Vagina (tissue), 2 donors: ENCODE data around the gene NUP210.
"Not testable (repeated sequence)": the region's sequence is repeated elsewhere in the genome, so short reads cannot be mapped to it uniquely, and the experiment has no call there.

ENCODE experiments used
- POLR2AphosphoS5 ChIP-seq, 2 donors: sonication (generic); formaldehyde crosslinking; IDR thresholded peaks; one replicate each; pipeline ENCODE4 v1.9.0; 2017; ENCODE audit warnings: antibody characterized with exemption in 2 of 2, mild to moderate bottlenecking in 2 of 2, low read depth in 1 of 2; ENCODE audit not compliant: insufficient read depth in 1 of 2
- TF ChIP-seq, protein P1 (sequence below), 3 experiments: fragments of 450-650 bp in 2 of 3; fragments of 200-600 bp in 1 of 3; sonication (generic) in 1 of 3; IDR thresholded peaks; one replicate each; pipeline ENCODE4 v1.5.1; 2017 to 2019; ENCODE audit warnings: antibody characterized with exemption in 3 of 3, mild to moderate bottlenecking in 2 of 3, moderate library complexity in 2 of 3

DNA sequence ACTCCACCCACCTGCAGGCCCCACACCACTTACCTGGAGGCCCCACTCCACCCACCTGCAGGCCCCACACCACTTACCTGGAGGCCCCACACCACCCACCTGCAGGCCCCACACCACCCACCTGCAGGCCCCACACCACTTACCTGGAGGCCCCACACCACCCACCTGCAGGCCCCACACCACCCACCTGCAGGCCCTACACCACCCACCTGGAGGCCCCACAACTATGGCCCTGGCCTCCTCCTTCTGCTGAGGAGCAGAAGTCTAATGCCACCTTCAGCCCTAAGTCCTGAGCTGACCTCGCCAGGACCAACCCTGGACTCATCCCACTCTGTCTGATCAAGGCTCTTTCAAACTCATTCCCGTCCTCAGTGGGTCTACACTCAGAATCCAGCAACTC lies 42.4 kb downstream of the NUP210 start:
- TF ChIP-seq, protein P1, sequence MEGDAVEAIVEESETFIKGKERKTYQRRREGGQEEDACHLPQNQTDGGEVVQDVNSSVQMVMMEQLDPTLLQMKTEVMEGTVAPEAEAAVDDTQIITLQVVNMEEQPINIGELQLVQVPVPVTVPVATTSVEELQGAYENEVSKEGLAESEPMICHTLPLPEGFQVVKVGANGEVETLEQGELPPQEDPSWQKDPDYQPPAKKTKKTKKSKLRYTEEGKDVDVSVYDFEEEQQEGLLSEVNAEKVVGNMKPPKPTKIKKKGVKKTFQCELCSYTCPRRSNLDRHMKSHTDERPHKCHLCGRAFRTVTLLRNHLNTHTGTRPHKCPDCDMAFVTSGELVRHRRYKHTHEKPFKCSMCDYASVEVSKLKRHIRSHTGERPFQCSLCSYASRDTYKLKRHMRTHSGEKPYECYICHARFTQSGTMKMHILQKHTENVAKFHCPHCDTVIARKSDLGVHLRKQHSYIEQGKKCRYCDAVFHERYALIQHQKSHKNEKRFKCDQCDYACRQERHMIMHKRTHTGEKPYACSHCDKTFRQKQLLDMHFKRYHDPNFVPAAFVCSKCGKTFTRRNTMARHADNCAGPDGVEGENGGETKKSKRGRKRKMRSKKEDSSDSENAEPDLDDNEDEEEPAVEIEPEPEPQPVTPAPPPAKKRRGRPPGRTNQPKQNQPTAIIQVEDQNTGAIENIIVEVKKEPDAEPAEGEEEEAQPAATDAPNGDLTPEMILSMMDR (IDR thresholded peaks at IDR 0.05): not testable (repeated sequence)
- not testable (repeated sequence) for TF ChIP-seq POLR2AphosphoS5 (IDR thresholded peaks at IDR 0.05; ENCODE audit: insufficient read depth in 1 of 2, low read depth in 1 of 2)
